Activated T-helper 1 cell treated with anti-CD3 and anti-CD28 coated beads, Interleukin-12 subunit alpha, Interleukin-12 subunit beta, Interleukin-2, Interleukin-4 antibody, amounts not matched to agents 30 ng/mL and 10 ng/mL and 1 ng/mL, durations not matched to agents 14 hours and 24 hours and 36 hours (primary cell): ENCODE results near the gene OBSCN. TPM values are rescaled to one million over a fixed set of nuclear protein-coding genes. Genes with fewer than 3 reads are reported as not detected.
A peak's percentile ranks its signal among the peaks of the same experiment; 100 is the strongest.

Source experiments
- DNase-seq: peaks from one replicate; pipeline ENCODE4 v3.0.0; 2021; ENCODE audit warnings: low spot score
- H3K27ac Mint-ChIP-seq: one replicate; pipeline ENCODE4 v1.8.0; 2021; ENCODE audit warnings: mild to moderate bottlenecking, mixed read lengths
- H3K27me3 Mint-ChIP-seq: one replicate; pipeline ENCODE4 v1.8.0; 2022; ENCODE audit warnings: mild to moderate bottlenecking, moderate library complexity, mixed read lengths; ENCODE audit not compliant: insufficient read depth
- H3K36me3 Mint-ChIP-seq: one replicate; pipeline ENCODE4 v1.8.0; 2021; ENCODE audit warnings: low read depth, mixed read lengths
- H3K4me1 Mint-ChIP-seq: one replicate; pipeline ENCODE4 v1.8.0; 2021; ENCODE audit warnings: low read depth, mixed read lengths
- H3K4me3 Mint-ChIP-seq: one replicate; pipeline ENCODE4 v1.8.0; 2021; ENCODE audit warnings: mild to moderate bottlenecking, moderate library complexity, mixed read lengths
- H3K9me3 Mint-ChIP-seq: one replicate; pipeline ENCODE4 v1.8.0; 2021; ENCODE audit warnings: mixed read lengths
- intact Hi-C: fragments of 100-400 bp; cut with micrococcal nuclease; formaldehyde crosslinking; loops from one replicate; pipeline ENCODE4 v1.15.1; 2024
- total RNA-seq: library from RNA; stranded (reverse); gene quantifications from 2 replicates; pipeline ENCODE4 v1.2.3, GENCODE V29; 2022

The OBSCN gene
- total RNA-seq, 1 donor from 2014 or later = 15.2 TPM

DNA sequence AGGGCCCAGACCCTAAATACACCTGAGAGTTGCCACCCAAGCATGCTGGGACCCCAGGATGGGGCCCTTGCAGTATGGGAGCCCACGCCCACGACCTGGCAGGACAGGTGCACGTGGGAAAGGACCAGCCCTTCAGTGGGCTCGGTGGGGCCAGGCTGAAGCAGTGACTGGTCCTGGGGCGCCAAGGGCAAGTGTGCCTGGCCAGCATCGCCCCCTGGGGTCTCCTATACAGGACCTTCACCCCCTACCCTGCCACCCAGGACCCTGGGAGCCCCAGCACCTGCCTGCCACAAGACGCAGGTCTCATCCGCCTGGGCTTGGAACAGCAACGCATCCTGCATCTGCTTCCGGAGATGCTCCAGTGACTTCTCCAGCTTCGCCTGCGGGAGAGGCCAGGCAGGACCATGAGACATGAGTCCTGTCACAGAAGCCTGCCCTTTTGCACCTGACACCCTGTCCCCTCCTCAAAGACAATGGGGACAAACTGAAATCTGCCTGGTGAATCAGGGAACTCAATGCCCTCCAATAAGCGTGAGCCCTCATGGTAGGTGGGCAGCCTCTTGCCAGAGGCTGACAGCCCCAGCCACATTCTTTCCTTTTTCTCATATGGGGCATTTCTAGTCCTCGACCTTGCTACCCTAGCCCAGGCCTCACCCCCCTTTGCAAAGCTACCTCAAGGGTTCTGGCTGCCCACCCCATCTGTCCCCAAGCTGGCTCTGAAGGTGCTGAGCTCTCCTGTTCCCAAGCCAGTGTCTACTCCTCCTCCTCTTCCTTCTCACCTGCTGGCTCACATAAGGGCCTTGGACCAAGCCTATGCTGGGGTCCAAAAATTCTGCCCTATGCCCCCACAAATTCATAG lies 194.2 kb downstream of the OBSCN start:
- Mint-ChIP-seq H3K27me3 (no peaks in the 10 kb centered on the region), H3K9me3 (no peaks in the 10 kb centered on the region), H3K4me1 (peaks cover 61% of the 10 kb centered on the region), H3K27ac (peak overlapping the region; percentile 16), H3K36me3 (peaks cover 47% of the 10 kb centered on the region), H3K4me3 (no peak overlapping the region)
- DNase-seq = no peak
- intact Hi-C loops = loop anchor here (10.0 kb wide), 1 partner anchor 637 kb away; no protein-coding TSS in a partner anchor

DNA sequence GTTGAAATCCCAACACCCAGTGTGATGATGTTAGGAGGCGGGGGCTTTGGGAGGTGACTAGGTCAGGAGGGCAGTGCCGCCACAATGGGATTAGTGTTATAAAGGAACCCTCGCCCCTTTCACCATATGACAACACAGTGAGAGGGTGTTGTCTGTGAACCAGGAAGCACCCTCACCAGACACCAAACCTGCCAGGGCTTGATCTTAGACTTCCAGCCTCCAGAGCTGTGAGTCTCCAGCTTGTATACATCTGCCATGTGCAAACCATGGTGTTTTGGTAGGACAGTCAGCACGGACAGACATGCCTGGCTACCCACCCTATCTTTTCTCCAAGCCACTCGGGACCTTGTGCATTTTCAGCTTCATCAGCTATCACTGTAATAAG lies 194.8 kb downstream of the OBSCN start:
- DNase-seq = no peak
- Mint-ChIP-seq H3K27ac (no peak overlapping the region), H3K4me1 (peaks cover 58% of the 10 kb centered on the region), H3K27me3 (no peaks in the 10 kb centered on the region), H3K9me3 (no peaks in the 10 kb centered on the region), H3K36me3 (peaks cover 47% of the 10 kb centered on the region), H3K4me3 (no peak overlapping the region)
- intact Hi-C loops = loop anchor here (10.0 kb wide), 1 partner anchor 638 kb away; no protein-coding TSS in a partner anchor

DNA sequence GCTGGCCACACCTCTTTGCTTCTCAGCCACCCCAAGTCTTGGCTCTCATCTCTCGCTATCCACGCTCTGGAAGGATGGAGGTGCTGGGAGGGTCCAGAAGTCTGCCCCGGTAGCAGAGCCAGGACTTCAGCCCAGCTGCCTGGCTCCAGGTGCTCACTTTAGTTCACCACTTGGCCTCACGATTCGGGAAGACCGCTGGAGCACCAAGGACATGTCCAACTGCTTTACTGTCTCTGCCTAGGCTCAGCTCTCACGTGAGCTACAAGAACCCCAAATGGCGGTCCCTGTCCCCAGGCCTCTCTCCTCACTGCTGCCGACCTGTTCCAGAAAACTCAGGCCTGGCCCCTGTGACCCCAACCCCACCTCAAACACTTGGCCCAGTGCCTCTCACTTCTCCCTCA lies 195.4 kb downstream of the OBSCN start:
- peaks cover 44% of the 10 kb centered on the region for H3K36me3 Mint-ChIP-seq
- H3K9me3 Mint-ChIP-seq = no peaks in the 10 kb centered on the region
- H3K27ac Mint-ChIP-seq = peak overlapping the region; percentile 70
- H3K4me3 Mint-ChIP-seq = peak overlapping the region; percentile 98
- intact Hi-C loops = loop anchor here (10.0 kb wide), 1 partner anchor 638 kb away; no protein-coding TSS in a partner anchor
- no peaks in the 10 kb centered on the region for H3K27me3 Mint-ChIP-seq
- DNase-seq = no peak
- H3K4me1 Mint-ChIP-seq = peaks cover 57% of the 10 kb centered on the region

DNA sequence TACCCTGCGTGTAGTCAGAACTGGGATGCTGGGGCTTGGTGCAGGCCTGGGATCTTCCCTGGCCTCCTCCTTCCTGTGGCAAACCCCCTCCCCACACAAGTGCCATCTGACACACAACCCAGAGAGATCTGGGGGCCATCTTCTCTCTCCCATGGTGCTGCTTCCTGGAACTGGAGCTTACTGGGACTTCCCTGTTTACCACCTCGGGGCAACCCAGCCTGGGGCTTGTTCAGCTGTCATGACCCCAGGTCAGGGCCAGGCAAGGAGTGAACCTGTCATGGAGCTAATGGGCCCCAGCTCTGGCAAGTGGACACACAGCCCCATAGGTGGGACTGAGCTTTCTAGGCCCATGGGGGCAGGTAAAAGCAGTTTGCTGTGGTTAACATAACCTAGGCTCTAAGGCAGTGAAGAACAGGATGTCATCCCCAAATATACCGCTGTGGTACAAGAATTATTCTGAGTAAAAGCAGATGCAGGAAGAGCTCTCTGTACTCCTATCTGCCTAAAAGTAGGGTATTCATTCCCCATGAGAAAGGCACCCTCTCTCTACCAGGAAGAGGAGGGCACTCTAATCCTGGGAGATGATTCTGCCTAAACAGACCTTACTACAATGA lies 196.4 kb downstream of the OBSCN start:
- Mint-ChIP-seq H3K36me3 (peaks cover 44% of the 10 kb centered on the region), H3K4me1 (peaks cover 60% of the 10 kb centered on the region), H3K27ac (peak overlapping the region; percentile 97), H3K9me3 (no peaks in the 10 kb centered on the region), H3K27me3 (no peaks in the 10 kb centered on the region), H3K4me3 (peak overlapping the region; percentile 98)
- DNase-seq = peak; percentile 12
- intact Hi-C loops = loop anchor here (2.0 to 10.0 kb wide), 2 partner anchors 25 to 639 kb away; no protein-coding TSS in a partner anchor

DNA sequence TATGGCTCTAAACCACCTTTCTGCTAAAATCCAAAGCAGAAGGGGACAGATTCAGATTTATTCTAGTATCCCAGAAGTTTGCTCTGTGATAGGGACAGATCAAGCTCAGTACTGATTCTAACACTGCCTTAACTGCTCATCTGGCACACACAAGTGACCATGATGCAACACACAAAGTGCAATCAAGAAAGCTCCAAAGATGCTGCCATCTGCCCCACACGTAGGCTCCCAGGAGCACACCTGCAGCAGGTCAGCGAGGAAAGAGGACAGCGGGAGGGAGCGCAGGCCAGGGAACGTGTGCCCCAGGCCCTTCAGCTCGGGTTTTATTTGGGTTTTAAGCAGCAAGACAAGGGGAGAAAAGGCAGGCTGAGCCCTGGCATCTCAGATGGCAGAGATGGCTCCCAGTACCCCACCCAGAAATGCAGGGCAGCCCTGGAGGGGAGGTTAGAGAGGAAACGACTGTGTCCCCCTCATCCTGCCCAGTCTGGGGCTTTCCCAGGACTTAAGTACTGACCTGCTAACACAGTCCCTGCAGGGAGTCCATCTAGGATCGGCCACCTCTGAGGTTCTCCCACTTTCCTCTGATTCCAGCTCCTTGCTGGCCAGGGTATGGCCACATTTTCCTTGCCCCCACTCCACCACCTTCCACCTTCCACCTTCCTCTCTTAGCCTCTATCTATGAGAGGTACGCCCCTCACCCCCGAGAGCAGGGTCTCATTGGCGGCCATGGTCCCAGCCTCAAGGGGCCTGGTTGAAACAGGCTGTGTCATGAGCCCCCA lies 197.5 kb downstream of the OBSCN start:
- no peak for DNase-seq
- Mint-ChIP-seq H3K4me3 (peak overlapping the region; percentile 98), H3K4me1 (peaks cover 52% of the 10 kb centered on the region), H3K27me3 (no peaks in the 10 kb centered on the region), H3K27ac (peak overlapping the region; percentile 97), H3K9me3 (no peaks in the 10 kb centered on the region), H3K36me3 (peaks cover 41% of the 10 kb centered on the region)
- intact Hi-C loops = loop anchor here (2.0 to 10.0 kb wide), 4 partner anchors 27 to 641 kb away; no protein-coding TSS in a partner anchor

DNA sequence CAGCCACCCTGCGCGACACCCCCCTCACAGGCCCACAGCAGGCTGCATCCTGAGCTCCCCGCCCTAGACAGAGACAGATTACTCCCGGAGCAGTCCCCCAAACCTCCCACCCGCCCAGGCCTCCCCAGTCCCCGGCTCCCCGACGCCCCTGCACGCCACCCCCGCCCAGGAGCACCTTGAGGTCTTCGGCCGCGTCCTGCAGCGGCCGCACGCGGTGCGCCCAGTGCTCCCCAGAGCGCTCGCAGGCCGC lies 198.1 kb downstream of the OBSCN start:
- Mint-ChIP-seq H3K27me3 (no peaks in the 10 kb centered on the region), H3K27ac (peak overlapping the region; percentile 97), H3K4me3 (peak overlapping the region; percentile 98), H3K4me1 (peaks cover 49% of the 10 kb centered on the region), H3K36me3 (peaks cover 39% of the 10 kb centered on the region), H3K9me3 (no peaks in the 10 kb centered on the region)
- DNase-seq = no peak
- intact Hi-C loops = loop anchor here (1.0 to 10.0 kb wide), 5 partner anchors 27 to 641 kb away; partner anchors contain the start of gene C1orf35

DNA sequence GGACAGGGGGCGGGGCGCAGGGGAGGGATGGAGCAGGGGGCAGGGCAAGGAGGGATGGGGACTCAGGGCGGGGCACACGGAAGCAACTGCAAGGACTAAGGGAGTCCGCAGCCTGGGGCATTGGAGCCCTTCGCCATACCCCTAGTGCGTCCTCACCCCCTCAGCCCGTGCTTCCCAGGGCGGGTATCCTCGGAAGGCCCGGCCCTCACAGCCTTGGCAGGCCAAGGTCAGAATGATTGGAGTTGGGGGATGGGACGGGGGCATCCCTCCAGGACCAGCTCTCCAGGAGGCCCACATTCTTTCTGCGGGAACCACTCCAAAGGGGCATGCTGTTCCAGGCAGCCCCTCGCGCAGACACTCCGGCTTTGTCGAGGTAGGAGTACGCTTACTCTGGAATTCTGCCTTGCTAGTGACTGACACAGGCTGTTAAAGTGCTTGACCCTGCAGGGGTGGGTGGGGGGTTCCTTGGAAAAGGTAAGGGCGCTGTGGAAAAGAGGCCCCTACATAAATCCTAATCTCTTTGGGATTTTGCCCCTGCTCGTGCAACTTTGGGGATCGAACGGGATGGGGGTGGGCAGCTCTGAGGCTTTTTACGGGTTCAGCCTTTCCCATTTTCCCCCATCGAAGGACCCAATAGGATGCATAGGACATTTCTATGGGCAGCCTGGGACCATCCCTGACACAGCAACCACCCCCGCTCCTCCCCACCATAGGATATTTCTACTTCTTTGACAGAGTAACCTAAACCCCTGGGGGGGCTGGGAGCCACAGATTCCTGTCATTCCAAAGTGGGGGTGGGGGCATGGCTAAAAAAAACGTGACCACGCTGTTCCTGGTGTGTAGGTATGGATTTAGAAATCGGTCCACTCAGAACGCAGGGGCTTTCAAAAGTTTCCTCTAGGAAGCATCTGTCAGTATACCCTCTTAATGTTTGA lies 199.5 kb downstream of the OBSCN start:
- H3K27me3 Mint-ChIP-seq = no peaks in the 10 kb centered on the region
- no peak for DNase-seq
- H3K27ac Mint-ChIP-seq = peak overlapping the region; percentile 82
- H3K4me3 Mint-ChIP-seq = peak overlapping the region; percentile 79
- H3K4me1 Mint-ChIP-seq = peaks cover 41% of the 10 kb centered on the region
- peaks cover 29% of the 10 kb centered on the region for H3K36me3 Mint-ChIP-seq
- H3K9me3 Mint-ChIP-seq = no peaks in the 10 kb centered on the region
- intact Hi-C loops = loop anchor here (1.0 to 10.0 kb wide), 14 partner anchors 9 to 672 kb away; partner anchors contain the start of genes ARF1, IBA57, JMJD4 and MRPL55

DNA sequence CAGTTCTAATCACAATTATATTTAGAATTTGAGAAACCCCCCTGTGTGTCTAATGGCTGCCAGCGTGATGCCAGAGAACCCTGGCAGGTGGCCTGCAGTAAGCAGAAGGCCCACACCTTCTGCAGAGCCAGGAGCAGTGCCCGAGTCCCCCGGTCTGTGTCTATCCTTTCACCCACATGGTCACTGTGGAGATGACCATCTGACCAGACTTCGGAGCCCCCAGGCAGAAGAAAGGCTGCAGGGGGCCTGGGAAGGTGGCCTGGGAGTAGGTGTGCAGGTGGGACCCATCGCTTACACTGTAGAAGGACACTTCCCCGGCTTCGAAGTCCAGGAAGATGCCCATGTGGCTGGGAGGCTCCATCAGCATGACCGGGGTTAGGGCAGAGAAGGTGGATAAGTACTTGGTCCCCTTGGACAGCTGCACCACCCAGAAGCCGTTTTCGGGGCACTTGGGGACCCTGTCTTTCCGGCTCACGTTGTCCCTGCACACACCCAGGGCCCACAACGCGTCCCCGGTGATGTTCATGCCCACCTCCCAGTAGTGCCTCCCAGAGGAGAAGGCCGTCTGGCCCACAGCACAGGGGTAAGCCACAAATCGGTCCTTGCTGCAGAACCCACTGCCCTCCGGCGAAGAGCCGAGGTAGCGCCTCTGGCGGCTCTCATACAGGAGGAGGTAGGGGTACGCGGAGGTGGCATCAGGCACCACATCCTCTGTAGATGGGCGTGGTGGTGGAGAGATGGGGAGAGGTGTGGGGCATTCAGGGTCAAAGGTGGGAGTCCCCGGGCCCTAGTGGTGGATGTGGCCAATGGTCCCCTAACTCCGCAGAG lies 200.4 kb downstream of the OBSCN start:
- Mint-ChIP-seq H3K4me3 (peak overlapping the region; percentile 79), H3K27me3 (no peaks in the 10 kb centered on the region), H3K27ac (no peak overlapping the region), H3K9me3 (no peaks in the 10 kb centered on the region), H3K36me3 (peaks cover 23% of the 10 kb centered on the region), H3K4me1 (peaks cover 33% of the 10 kb centered on the region)
- intact Hi-C loops = loop anchor here (5.0 to 10.0 kb wide), 3 partner anchors 94 to 643 kb away; no protein-coding TSS in a partner anchor
- no peak for DNase-seq

DNA sequence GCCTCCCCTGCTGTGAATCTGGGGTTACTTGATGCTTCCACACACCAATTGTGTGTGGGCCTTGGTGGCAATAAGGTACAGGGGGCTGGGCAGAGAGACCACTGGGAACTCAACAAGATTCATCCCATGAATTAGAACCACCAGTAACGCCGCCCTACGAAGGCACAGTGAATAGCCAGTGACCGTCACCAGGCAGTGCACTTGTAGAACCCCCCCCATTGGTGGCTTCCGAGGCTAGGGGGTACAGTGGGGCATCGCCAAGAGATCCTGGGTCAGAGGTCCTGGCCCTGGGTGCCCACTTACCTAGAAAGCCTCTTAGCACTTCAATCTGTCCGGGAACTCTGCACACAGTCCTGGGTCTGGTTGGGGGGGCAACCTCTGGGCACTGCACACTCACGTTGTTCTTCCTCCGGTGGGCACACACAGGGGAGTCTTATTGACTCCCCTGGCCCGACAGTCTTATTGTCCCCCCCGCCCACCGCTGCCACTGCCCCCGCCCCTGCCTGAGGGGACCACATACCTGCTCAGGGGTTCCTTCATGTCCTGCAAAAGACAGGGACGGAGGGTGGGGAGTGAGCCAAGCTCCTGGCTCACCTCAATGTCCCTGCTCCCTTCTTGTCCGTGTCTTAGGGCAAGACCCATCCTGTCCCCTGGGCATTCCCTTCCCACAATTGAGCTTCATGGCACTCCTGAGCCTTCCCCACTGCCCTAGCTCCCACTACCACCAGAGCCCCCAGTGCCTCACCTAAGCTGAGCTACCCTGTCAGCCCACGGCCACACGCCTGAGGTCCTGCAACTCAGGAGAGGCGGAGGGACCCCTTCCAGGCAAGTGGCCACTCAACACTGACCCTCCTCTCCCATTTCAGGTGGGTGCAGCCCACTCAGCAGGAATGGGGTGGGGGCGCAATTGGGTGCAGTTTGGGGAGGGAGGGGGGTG lies 201.3 kb downstream of the OBSCN start:
- peaks cover 16% of the 10 kb centered on the region for H3K36me3 Mint-ChIP-seq
- H3K27me3 Mint-ChIP-seq = no peaks in the 10 kb centered on the region
- peaks cover 24% of the 10 kb centered on the region for H3K4me1 Mint-ChIP-seq
- H3K9me3 Mint-ChIP-seq = no peaks in the 10 kb centered on the region
- H3K4me3 Mint-ChIP-seq = peak overlapping the region; percentile 61
- no peak overlapping the region for H3K27ac Mint-ChIP-seq
- intact Hi-C loops = loop anchor here (5.0 to 10.0 kb wide), 3 partner anchors 93 to 644 kb away; no protein-coding TSS in a partner anchor
- DNase-seq = no peak

DNA sequence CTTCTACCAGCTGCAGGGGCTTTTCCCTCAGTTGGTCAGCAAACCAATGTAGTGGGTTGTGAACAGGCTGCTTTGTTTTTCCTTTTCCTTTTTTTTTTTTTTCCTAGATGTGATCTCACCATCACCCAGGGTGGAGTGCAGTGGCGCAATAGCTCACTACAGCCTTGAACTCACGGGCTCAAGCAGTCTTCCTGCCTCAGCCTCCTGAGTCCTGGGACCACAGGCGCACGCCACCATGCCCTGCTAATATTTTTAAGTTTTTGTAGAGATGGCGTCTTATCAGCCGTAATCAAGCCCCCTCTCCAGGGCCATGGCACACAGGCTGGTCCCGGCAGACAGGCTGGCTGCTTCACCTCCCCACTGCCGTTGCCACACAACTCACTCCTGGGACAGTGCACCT lies 202.2 kb downstream of the OBSCN start:
- intact Hi-C loops = no loop called here
- peaks cover 15% of the 10 kb centered on the region for H3K4me1 Mint-ChIP-seq
- no peaks in the 10 kb centered on the region for H3K9me3 Mint-ChIP-seq
- H3K27ac Mint-ChIP-seq = no peak overlapping the region
- no peaks in the 10 kb centered on the region for H3K27me3 Mint-ChIP-seq
- no peak for DNase-seq
- H3K4me3 Mint-ChIP-seq = no peak overlapping the region
- peaks cover 8% of the 10 kb centered on the region for H3K36me3 Mint-ChIP-seq
